ENCODE measurements around the gene GRIFIN.

Gene GRIFIN

DNA sequence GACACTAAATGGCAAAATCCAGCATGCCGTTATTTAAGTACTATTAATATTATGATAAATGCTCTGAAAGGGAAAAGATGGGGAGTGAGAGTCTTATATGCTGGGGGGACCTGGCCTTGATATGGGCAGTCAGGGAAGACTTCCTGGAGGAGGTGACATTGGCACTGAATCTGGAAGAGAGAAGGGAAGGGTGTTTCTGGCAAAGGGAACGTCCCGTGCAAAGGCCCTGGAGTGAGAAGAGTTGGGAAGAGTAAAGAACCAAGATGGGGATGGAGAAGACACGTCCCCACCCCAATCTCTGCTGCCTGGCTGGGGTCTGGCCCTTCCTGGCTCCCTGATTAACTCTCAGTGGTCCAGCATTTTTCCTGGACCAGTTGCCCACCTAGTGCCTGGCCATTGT is 5.0 kb upstream of the GRIFIN start:
- DNase-seq, result no peak
- Histone ChIP-seq H3K9me3 (ENCODE audit: severe bottlenecking) (no peaks in the 10 kb centered on the region), H3K27ac (no peak overlapping the region), H3K4me3 (ENCODE audit: low read depth, low read length) (no peak overlapping the region), H3K36me3 (no peaks in the 10 kb centered on the region), H3K27me3 (ENCODE audit: insufficient read depth, low read depth, severe bottlenecking) (no peaks in the 10 kb centered on the region)
- TF ChIP-seq, protein P1, sequence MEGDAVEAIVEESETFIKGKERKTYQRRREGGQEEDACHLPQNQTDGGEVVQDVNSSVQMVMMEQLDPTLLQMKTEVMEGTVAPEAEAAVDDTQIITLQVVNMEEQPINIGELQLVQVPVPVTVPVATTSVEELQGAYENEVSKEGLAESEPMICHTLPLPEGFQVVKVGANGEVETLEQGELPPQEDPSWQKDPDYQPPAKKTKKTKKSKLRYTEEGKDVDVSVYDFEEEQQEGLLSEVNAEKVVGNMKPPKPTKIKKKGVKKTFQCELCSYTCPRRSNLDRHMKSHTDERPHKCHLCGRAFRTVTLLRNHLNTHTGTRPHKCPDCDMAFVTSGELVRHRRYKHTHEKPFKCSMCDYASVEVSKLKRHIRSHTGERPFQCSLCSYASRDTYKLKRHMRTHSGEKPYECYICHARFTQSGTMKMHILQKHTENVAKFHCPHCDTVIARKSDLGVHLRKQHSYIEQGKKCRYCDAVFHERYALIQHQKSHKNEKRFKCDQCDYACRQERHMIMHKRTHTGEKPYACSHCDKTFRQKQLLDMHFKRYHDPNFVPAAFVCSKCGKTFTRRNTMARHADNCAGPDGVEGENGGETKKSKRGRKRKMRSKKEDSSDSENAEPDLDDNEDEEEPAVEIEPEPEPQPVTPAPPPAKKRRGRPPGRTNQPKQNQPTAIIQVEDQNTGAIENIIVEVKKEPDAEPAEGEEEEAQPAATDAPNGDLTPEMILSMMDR (IDR thresholded peaks at IDR 0.05; ENCODE audit: low read depth, low read length), result no peak

DNA sequence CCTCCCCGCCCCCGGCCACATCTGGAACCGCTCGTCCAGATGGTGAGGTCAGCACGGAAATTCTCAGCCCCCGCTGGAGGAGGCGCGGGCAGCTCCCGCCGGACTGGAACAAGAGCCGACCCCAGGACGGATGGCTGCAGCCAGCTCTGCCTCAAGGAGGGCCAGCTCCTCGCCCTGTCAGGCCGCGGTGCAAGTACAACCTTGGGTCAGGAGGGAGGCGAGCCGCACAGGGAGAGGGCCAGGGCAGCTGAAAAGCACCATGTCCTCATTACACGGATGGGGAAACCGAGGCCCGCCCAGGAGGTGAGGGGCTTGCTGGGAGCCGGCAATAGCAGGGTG is 3.8 kb upstream of the GRIFIN start:
- no peaks in the 10 kb centered on the region for H3K9me3 ChIP-seq (ENCODE audit: severe bottlenecking)
- TF ChIP-seq, protein P1 (IDR thresholded peaks at IDR 0.05; ENCODE audit: low read depth, low read length), result no peak
- no peak overlapping the region for H3K4me3 ChIP-seq (ENCODE audit: low read depth, low read length)

DNA sequence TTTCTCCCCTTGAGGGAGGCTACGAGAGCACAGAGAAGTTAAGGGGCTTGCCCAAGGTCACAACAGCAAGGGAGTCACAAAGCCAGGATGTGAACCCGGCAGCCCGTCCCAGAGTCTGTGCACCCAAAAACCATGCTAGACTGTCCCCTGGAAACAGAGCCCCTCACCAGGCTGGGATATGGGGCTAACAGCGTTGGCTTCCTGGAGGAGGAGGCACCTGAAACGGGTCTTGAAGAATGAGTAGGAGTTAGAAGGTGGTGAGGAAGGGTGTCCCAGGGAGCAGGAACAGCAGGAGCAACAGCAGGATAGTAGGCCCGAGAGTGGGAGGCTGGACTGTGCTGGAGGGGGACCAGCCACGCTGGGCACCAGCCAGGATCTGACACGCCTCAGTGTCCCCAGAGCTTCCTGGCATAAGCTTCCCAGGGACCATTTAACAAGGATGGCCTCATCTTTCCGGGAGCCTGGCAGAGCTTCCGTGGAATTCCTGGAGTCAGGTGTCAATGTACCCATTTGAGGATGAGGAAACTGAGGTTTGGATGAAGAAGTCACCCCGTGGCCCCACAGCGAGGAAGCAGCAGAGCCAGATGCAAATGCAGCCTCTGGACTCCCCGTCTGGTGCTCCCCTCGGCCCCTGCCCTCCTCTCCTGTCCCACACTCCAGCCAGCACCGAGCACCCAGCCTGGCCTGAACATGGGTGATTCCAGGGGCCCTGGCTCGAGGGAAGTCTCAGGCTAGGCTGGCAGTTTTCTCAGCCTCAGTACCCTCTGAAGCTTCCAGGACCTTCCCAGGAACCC is 3.3 kb upstream of the GRIFIN start:
- H3K36me3 ChIP-seq, result no peaks in the 10 kb centered on the region
- no peak for DNase-seq
- TF ChIP-seq, protein P1 (IDR thresholded peaks at IDR 0.05; ENCODE audit: low read depth, low read length), result no peak
- no peak overlapping the region for H3K4me3 ChIP-seq (ENCODE audit: low read depth, low read length)
- no peaks in the 10 kb centered on the region for H3K9me3 ChIP-seq (ENCODE audit: severe bottlenecking)
- no peak overlapping the region for H3K27ac ChIP-seq
- no peaks in the 10 kb centered on the region for H3K27me3 ChIP-seq (ENCODE audit: insufficient read depth, low read depth, severe bottlenecking)

More for the DNA sequence above, 3.8 kb upstream of the GRIFIN start:
- Histone ChIP-seq H3K36me3 (no peaks in the 10 kb centered on the region), H3K27ac (no peak overlapping the region), H3K27me3 (ENCODE audit: insufficient read depth, low read depth, severe bottlenecking) (no peaks in the 10 kb centered on the region)
- DNase-seq, result no peak

DNA sequence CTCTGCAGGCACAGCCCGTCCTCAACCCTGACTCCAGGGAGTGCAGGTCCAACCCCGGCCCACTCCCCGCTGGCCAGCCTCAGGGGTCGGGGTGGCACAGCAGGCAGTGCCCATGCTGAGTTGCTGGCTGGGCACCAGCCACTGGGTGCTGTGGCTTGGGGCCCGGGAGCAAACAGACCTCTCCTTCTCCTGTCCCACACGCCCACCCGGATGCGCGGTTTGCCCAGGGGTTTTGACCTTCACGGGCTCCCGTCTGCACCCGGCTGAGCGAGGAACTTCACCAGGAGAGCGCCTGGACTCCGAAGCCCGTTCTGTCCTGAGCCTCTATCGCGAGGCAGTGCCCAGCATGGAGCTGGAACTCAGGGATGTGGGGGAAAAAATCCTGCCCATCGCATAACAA is 2.6 kb upstream of the GRIFIN start:
- no peak overlapping the region for H3K27ac ChIP-seq
- TF ChIP-seq, protein P1 (IDR thresholded peaks at IDR 0.05; ENCODE audit: low read depth, low read length), result no peak
- H3K27me3 ChIP-seq (ENCODE audit: insufficient read depth, low read depth, severe bottlenecking), result no peaks in the 10 kb centered on the region
- H3K36me3 ChIP-seq, result no peaks in the 10 kb centered on the region
- no peak for DNase-seq
- H3K9me3 ChIP-seq (ENCODE audit: severe bottlenecking), result no peaks in the 10 kb centered on the region
- no peak overlapping the region for H3K4me3 ChIP-seq (ENCODE audit: low read depth, low read length)

DNA sequence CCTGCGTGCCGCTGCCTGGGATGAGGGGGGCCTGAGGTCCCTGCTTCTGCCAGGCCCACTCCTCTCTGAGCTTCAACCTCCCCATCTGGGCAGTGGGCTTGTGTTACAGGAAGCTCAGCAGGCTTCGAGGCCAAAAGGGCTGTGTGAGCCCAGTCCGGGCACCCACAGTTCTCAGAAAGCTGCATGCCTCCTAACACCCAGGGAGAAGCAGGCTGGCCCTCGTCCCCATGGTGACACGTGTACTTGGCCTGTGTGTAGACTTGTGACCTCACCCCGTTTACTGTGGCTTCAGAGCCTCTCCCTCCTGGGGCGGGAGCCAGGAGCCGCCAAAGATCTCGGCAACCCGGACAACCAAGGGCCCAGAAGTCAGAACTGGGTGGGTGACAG is 2.2 kb upstream of the GRIFIN start:
- H3K27ac ChIP-seq, result no peak overlapping the region
- H3K36me3 ChIP-seq, result no peaks in the 10 kb centered on the region
- H3K27me3 ChIP-seq (ENCODE audit: insufficient read depth, low read depth, severe bottlenecking), result no peaks in the 10 kb centered on the region
- TF ChIP-seq, protein P1 (IDR thresholded peaks at IDR 0.05; ENCODE audit: low read depth, low read length), result no peak
- no peaks in the 10 kb centered on the region for H3K9me3 ChIP-seq (ENCODE audit: severe bottlenecking)
- no peak overlapping the region for H3K4me3 ChIP-seq (ENCODE audit: low read depth, low read length)
- no peak for DNase-seq
